Stimulated activated CD8-positive, alpha-beta memory T cell treated with anti-CD3 and anti-CD28 coated beads, Interleukin-4, amount 100 ng/mL, for 4 hours (primary cell): ENCODE results near the gene ARHGAP20.
"Not testable (repeated sequence)": the region's sequence is repeated elsewhere in the genome, so short reads cannot be mapped to it uniquely, and the experiment has no call there.

Experiments used
- DNase-seq, 2 donors: peaks; one replicate each; pipeline ENCODE4 v3.0.0-alpha.2; 2020; ENCODE audit warnings: low read depth in 2 of 2, low spot score in 1 of 2

The ARHGAP20 gene

DNA sequence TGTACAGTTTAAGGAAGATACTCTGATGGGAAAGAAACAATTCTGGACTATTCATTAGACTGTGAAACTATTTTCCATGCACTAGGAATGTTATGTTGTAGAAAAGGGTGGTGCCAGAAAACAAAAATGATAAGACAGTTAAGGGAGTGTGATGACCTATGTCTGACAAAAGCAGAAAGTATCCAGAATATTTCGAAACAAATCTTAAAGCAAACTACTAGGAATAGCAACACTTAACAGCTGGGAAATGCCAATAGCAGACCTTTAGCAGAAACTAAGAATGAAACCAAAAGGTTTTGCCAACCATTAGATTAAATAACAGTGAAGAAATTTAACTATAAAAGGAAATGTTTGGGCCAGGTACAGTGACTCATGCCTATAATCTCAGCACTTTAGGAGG, 3.3 kb upstream of the ARHGAP20 start:
- no peak for DNase-seq

DNA sequence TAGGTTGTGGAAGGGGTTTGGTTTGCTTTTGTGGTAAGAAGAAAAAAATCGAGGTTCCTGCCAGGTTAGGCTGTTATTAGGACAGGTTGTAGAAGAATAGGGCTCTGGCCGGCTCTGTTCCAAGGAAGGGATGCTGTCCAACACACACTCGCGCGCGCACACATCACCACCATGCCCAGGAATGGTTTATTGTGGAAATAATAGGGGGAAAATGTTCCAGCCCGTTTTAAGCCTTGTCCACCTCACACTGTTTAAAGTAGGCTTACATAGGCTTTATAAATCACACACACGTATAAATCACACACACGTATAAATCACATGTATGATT, 1.2 kb upstream of the ARHGAP20 start:
- DNase-seq: no peak

DNA sequence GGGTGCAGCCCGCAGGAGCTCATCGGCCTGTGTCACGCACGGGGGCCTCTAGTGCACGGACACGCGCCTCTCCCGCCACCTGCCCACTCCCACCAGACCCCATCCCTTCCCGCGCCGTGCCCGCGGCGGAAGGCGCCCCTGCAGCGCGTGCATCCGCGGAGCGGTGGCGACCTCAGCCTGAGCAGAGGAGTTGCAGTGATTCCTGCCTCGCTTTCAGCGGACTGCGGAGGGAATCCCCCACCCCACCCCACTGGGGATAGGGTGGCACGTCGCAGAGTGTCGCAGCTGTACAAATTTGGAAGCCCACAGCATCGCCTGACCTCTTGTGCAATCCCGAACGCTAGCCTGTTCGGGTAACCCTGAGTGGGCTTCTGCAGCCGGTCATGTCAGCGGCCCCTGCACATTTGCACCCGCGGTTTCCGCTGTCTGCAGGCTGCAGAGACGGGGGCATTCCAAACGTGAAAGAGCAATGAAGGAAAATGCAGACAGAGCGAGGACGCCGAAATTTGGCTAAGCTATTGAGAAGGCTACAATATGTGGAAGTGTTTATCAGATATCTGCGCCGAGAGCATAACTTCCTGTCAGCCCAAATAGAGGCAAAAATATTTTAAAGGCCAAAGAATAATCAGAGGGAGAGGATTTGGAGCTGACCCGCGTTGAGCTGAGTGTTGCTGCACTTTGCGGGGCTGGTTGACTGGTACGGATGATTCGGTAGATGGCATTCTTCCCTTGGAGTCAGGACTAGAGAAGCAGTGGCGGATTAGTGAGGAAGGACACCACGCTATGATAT, 617 bp upstream of the ARHGAP20 start:
- no peak for DNase-seq

DNA sequence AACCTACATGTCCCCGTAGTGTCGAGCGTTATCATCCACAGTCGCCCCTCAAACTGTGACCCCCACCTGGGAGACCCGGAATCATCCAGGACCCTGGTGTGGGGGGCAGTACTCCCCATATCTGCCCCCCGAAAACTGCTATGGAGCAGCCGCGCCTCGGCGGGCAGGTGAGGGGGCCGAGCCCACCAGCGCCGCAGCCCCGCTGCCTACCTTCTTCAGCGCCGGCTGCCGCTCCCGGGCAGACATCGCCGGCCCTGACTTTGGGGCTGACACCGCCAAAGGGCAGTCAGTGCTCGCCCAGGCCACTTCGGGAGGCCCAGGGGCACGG, 825 bp downstream of the ARHGAP20 start:
- no peak for DNase-seq

DNA sequence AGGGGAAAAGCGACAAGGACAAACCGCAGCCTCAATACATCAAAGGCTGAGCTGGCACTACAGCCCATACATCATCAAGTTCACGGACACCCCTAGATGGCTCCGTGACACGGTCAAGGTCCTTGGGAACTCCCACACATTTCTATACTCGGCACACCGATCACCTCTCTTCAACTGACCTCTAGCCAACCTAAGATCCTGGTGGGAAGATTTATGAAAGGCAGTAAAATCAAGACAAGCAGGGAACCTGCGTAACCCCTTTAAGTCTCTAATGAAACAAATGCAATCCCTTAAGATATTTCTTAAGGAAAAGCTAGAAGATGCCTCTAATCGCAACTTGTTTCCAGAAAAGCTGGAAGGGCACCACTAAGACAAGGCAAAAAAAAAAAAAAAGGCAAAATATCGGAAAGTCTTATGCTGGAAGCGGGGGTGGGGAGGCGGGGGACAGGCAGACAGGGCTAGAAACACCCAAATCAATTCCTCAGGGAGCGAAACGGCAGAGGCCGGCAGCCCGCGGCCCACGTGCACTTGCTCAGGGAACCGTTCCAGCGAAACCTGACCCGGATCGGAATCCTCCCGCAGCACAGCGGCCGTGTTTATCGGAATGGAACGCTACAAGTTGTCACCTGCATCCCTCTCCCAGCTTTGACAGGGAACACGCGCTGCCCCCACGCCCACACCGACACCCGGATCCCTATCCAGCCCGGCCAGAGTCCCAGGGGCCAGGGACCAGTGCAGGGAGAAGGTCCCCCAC, 1.4 kb downstream of the ARHGAP20 start:
- no peak for DNase-seq

DNA sequence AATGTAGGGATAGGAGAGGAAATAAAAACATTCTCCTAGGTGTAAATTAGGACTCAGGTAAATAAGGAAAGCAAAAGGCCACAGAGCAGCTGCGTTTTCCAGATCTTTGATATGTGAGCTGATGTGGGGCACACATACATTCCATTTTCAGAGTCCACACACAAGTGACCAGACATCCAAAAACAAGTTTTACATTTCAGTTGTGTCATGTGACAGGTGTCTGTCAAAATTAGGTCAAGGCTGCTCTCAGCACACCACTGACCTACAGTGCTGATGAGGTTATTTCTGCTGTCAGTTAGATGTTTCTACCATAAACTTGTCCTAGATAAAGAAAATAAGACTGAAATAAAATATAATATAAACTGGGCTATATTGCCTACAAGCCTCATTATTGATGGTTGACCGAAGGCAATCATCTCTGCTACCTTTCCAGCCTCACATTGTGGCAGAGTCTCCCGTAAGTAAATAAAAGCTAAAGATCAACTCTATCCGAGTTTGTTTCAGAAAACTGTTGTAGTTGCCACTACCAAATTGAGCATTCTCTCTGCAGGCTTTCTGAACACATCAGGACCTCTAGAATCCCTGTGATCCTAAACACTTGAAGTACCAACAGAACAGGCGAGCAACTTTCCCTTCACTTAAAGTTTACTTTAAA, 7.9 kb downstream of the ARHGAP20 start:
- no peak for DNase-seq

DNA sequence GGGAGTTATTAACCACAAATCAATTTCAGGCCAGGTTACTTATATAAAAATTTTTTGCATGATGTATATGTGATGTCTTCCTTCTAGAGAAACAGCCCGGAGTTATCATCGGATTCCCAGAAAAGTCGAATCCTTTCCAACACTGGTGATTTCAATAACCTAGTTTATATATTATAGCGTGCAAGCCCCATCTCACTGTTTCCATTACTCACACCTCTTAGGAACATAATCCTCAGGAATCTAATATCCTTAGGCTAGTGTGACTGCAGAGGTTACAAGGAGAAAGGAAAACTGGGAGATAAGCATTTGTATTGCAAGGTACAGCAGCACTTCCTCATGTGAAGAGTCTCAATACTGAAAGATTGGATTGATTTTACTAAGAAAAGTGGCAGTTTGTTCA, 20.3 kb downstream of the ARHGAP20 start:
- DNase-seq: no peak

DNA sequence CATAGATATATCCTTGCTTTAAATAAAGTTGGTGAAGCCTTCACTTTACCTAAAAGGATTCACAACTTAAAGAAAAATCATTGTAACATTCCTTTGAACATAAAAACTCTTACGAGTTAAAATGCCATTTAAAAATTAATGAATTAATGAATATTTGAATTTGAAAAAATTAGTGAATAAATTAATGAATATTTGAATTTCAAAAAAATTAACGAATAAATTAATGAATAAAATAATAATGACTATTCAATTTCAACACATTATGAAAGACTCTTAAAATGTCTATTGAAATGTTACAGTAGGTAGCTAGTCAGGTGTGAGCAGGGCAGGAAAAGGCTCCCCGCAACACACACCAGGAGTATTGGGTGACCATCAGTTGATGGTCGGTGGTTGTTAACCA, 22.9 kb downstream of the ARHGAP20 start:
- no peak for DNase-seq

DNA sequence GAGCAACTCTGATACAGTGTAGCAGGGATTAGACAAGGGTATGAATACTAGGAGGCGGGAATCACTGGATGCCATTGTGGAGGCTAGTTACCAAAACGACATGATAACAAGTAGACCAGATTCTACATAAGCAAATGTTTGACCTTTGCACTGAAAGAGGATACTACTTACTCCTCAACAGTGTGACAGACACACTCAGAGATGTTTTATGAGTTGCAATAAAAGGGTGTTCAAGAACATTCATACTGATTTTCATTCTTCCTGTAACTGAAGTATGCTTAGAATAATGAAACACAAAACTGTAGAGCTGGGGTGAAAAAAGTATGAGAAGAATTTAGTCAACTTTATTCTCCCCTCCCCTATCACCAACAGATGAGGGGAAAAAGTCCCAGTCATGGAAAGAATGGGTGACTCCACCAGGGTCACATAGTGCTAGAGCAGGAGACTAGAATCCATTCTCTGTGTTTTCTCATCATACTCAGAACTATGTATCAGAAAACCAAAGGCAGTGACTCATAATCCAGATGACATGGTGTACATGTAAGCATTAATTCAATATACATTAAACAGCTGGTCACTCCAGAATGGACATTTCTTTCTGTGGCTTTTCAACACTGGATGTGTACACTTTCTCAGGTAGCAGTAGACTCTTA, 32.8 kb downstream of the ARHGAP20 start:
- DNase-seq: no peak

DNA sequence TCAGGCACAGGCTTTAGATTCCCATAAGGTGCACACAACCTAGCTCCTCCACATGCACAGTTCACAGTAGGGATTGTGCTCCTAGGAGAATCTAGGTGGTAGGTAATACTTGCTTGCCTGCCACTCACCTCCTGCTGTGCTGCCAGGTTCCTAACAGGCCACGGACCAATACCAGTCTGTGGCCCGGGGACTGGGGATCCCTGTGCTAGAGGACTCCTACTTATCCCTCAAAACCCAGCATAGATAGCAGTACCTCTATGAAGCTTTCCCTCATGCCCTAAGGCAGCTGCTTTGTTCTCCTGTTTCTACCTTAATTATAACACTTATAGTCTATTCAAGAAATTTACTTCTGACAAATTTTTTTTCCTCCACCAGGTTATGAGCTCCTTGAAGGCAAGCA, 36.7 kb downstream of the ARHGAP20 start:
- no peak for DNase-seq

DNA sequence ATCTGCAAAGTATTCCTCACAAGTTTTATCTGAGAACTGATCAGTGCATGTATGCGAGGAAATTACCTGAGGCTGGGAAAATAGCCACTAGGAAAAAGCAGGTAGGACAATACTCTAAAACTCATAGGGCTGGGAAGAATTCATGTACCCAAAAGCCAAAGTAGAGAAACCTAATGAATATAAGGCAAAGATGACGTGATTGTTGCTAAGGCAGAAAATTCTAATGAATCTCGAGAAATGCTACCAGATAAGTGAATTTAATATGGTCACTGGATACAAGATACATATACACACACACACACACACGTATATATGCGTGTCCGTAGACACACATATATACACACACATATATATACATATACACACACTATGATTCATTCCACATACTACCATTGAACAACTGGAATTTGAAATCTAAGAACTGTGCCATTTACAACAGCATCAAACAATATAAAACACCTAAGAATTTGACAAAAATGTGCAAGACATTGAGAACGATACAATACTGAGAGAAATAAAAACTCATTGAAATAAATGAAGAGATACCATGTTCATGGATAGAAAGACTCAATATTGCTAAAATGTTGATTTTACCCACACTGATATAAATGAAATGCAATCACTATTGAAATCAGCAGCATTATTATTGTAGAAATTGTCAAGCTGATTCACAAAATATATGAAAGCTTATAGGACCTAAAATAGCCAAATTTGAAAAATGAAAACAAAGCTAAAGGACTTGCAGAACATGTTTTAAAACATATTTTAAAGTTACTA, 46.4 kb downstream of the ARHGAP20 start:
- no peak for DNase-seq

DNA sequence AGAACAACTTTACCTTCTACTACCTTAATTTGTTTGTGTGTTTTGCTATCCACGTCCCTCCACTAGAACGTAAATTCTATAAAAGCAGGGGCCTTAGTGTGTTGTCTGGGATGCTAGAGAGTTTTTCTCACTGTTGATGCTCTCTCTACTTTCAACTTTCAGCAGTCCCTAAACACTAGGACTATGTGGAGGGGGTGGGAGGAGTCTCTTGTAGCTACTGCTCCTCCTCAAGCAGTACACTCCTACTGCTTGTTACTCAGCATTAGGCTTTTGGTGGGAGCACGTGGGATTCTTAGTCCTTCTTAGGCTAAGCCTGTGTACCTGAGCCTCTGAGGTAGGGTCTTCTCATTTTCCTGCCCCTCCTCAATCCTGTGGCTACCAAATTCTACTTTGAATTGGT, 56.3 kb downstream of the ARHGAP20 start:
- no peak for DNase-seq

DNA sequence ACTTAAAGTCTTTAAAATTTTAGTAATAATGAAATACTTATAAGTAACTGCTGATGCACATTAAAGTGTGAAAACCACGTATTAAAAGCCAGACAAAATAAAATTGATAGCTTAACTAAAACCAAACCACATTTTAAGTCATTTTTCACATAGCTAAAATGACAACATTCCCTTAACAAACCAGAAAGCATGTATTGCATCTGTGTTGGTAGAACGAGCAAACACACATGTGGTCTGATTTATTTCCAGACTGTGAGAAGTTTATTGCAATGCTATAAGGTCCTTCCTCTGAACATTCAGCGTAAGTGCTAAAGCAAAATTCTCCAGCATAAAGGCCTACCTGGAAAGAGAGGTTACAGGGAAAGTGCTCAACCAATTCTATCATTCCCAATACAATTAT, 57.8 kb downstream of the ARHGAP20 start:
- DNase-seq: no peak

DNA sequence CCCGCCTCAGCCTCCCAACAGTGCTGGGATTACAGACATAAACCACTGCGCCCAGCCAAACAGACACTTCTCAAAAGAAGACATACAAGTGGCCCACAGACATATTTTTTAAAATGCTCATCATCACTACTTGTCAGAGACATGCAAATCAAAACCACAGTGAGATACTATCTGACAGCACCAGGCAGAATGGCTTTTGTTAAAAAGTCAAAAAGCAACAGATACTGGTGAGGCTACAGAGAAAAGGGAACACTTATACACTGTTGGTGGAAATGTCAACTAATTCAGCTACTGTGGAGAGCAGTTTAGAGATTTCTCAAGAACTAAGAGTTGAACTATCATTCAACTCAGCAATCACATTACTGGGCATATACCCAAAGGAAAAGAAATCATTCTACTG, 67.0 kb downstream of the ARHGAP20 start:
- DNase-seq: no peak

DNA sequence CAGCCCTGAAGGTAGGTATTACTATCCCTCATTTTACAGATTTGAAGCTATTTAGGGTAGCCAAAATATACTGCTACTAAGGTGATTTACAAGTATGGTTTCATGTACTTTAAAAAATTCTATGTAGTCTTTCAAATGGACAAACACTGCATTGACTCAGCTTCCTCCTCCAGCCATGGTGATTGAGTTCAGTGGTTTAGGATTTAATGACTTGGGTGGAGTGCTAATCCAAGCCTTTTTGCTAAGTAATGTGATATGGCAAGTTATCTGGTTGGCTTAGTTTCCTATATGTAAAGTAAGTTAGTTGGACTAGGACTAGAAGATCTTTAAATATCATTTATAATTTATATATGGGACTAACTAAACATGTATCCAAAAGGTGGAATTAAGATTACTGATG, 77.9 kb downstream of the ARHGAP20 start:
- DNase-seq: no peak

DNA sequence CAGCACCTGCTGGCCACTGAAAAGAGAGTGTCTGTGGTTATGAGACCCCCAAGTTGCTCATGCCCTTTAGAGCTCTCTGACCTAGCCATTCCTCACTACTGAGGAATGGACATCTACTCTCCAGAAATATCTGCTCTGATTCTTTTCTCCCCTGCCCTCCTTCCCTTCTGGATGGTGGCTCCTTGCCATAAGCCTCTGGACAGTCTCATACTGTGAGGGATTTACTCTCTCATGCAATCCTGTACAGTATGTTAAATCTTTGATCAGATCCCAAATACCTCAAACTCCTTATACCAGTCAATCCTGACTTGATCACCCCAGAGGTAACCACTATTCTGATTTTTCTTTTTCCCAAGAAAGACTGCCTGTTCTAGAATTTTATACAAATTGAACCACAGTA, 80.7 kb downstream of the ARHGAP20 start:
- DNase-seq: no peak

DNA sequence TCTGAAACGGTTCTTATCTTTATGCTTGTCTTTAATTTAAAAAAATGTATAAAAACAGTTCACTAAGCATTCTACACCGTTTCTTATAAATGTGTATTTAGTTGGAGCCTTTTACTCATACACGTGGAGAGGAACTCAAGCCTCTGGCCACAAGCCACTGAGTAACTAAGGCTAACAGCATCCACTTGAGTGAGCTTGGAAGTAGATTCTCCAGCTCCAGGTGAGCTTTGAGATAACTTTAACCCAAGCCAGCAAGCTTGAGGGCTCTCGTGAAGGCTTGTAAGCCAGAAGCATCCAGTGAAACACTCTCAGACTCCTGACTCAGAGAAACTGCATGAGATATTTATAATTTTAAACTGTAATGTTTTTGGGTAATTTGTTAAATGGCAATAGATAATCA, 82.6 kb downstream of the ARHGAP20 start:
- no peak for DNase-seq

DNA sequence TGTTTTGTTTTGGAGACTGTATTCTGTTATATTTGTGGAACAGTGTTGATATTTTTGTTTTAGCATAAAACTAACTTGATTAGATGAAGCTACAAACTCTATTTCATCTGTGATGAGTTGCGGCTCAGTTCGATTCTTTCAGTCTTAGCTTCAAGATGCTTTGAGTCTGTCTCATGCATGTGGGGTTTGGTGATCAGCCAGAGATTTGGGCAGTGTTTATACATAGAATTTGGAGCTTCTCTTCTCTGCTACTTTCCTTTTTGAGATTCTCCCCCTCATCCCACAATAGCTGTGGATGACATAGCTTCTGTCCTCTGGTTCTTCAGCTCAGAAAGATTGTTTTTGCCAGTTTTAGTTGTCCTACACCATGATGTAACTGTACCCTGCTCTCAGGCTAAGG, 90.4 kb downstream of the ARHGAP20 start:
- no peak for DNase-seq

DNA sequence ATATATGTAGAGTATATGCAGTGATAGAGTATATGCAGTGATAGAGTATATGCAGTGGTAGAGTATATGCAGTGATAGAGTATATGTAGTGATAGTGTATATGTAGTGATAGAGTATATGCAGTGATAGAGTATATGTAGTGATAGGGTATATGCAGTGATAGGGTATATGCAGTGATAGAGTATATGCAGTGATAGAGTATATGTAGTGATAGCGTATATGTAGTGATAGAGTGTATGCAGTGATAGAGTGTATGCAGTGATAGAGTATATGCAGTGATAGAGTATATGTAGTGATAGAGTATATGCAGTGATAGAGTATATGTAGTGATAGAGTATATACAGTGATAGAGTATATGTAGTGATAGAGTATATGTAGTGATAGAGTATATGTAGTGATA, 92.9 kb downstream of the ARHGAP20 start:
- DNase-seq: not testable (repeated sequence)

DNA sequence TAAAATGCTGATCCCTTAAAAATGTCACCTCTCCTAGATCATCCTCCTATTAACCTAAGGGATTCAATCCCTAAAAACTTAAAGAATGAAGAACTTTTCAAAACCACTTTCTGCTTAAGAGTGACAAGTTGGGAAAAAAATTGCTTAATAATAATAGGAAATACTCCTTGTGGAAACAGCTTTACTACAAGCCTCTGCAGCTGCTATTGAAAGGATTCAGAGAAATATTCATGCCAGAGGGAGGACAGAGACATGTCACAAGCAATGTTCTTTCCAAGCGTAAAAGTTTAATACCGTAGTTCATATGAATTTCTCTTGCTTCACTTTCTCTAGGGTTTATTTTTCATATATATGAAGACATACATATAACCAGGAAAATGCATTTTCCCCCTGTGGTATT, 98.2 kb downstream of the ARHGAP20 start:
- no peak for DNase-seq

DNA sequence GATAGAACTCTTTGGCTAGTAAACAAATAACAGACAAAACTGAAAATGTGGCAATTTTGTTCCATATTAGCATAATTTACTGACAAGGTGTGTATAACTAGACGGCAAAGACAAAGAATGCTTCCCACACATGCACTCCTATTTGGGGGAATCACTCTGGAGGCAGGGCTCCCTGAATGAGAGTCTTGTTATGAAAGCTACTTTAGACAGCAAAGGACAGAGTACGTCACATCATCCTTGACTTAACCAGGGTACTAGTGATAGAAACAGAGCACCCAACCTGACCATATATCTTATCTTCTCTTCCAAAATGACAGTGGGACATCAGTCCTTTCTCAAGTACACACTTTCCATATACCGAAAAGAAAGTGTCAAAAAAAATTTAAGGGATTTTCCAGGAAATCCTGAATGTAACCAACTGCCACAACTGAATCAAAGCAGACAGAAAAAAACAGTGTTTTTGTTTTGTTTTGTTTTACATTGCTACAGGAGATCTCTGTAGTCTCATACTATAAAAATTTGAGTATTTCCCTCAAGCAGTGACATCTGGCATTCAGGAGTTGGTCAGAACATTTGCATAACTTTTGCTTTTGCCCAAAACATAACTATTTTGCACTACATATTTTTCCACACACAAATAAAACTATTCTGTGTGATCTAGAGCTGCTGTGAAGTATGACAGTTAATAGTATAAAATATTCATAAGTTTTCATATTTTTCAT, 98.9 kb downstream of the ARHGAP20 start:
- no peak for DNase-seq
